ENCODE measurements around the gene TMEM59L. TPM values are rescaled to one million over a fixed set of nuclear protein-coding genes. Genes with fewer than 3 reads are reported as not detected.

The TMEM59L gene
- total RNA-seq, 4 donors from 2014 or later = 3.1 to 12.6 (median 4.2) TPM; not detected in 1

GRCh38 chr19:18609717-18610051, 3.0 kb upstream of the TMEM59L start:
- WGBS, 2 donors = 21 to 36% methylated on average over 2 of the region's 2 CpGs
- H3K36me3 ChIP-seq = no peaks in the 10 kb centered on the region
- no peak overlapping the region for H3K4me3 ChIP-seq
- peaks cover 7 to 94% of the 10 kb centered on the region in 2 donors for H3K27me3 ChIP-seq
- no peak overlapping the region for H3K27ac ChIP-seq
- DNase-seq (ENCODE audit: low spot score in 2 of 2) = no peak
- H3K9me3 ChIP-seq = no peaks in the 10 kb centered on the region
- H3K4me1 ChIP-seq = peaks cover 2 to 67% (median 37%) of the 10 kb centered on the region in 4 donors
- TF ChIP-seq POLR2A (IDR thresholded peaks at IDR 0.05) (no peak), EP300 (IDR thresholded peaks at IDR 0.05) (no peak), CTCF (IDR thresholded peaks at IDR 0.05) (no peak)

- Histone ChIP-seq H3K4me3 (no peak overlapping the region), H3K27me3 (peaks cover 7 to 94% of the 10 kb centered on the region in 2 donors), H3K9me3 (no peaks in the 10 kb centered on the region), H3K27ac (no peak overlapping the region), H3K4me1 (peaks cover 2 to 65% (median 37%) of the 10 kb centered on the region in 4 donors), H3K36me3 (no peaks in the 10 kb centered on the region)
- TF ChIP-seq EP300 (IDR thresholded peaks at IDR 0.05) (no peak), CTCF (IDR thresholded peaks at IDR 0.05) (no peak), POLR2A (IDR thresholded peaks at IDR 0.05) (no peak)
- 43% methylated on average over 1 of the region's 3 CpGs; no CpG with 5 or more reads in 1 of the 2 donors for WGBS, 2 donors
- DNase-seq (ENCODE audit: low spot score in 2 of 2) = no peak
Measured at GRCh38 chr19:18610245-18610555, 2.5 kb upstream of the TMEM59L start.

GRCh38 chr19:18610556-18611326, 1.9 kb upstream of the TMEM59L start:
- Histone ChIP-seq H3K4me1 (peaks cover 2 to 59% (median 37%) of the 10 kb centered on the region in 4 donors), H3K27me3 (peaks cover 7 to 93% of the 10 kb centered on the region in 2 donors)
- 6 to 8% methylated on average over 13 to 33 of the region's 45 CpGs for WGBS, 2 donors

GRCh38 chr19:18611327-18612050, 1.2 kb upstream of the TMEM59L start:
- Histone ChIP-seq H3K4me1 (peaks cover 2 to 53% (median 34%) of the 10 kb centered on the region in 4 donors), H3K4me3 (peak overlapping the region in 1 of 4 donors; percentile 25), H3K36me3 (no peaks in the 10 kb centered on the region), H3K27ac (no peak overlapping the region), H3K27me3 (peaks cover 7 to 95% of the 10 kb centered on the region in 2 donors), H3K9me3 (no peaks in the 10 kb centered on the region)
- 3 to 4% methylated on average over 44 to 47 of the region's 62 CpGs for WGBS, 2 donors
- TF ChIP-seq EP300 (IDR thresholded peaks at IDR 0.05) (no peak), CTCF (IDR thresholded peaks at IDR 0.05) (no peak), POLR2A (IDR thresholded peaks at IDR 0.05) (no peak)
- DNase-seq (ENCODE audit: low spot score in 2 of 2) = no peak

More at GRCh38 chr19:18610556-18611326, 1.9 kb upstream of the TMEM59L start:
- Histone ChIP-seq H3K4me3 (no peak overlapping the region), H3K36me3 (no peaks in the 10 kb centered on the region), H3K27ac (no peak overlapping the region), H3K9me3 (no peaks in the 10 kb centered on the region)
- DNase-seq (ENCODE audit: low spot score in 2 of 2) = no peak
- no peak for TF ChIP-seq CTCF (IDR thresholded peaks at IDR 0.05)
- TF ChIP-seq POLR2A (IDR thresholded peaks at IDR 0.05) = no peak
- no peak for TF ChIP-seq EP300 (IDR thresholded peaks at IDR 0.05)

Measured in tibial nerve (tissue), 4 donors.